Epithelial cell of proximal tubule (primary cell): ENCODE data around the gene EIF3L. TPM values are rescaled to one million over a fixed set of nuclear protein-coding genes. Genes with fewer than 3 reads are reported as not detected.

ENCODE experiments used
- DNase-seq: peaks from one replicate; pipeline ENCODE4 v3.0.0-alpha.2; 2011; ENCODE audit warnings: low read depth
- H3K4me3 ChIP-seq: 2 replicates; pipeline ENCODE4 v1.5.1; 2011; ENCODE audit warnings: low read depth, mild to moderate bottlenecking, low read length
- CTCF ChIP-seq: conservative IDR thresholded peaks from 2 replicates; pipeline ENCODE4 v1.5.1; 2012; ENCODE audit warnings: low read depth, mild to moderate bottlenecking, low read length
- total RNA-seq: library from RNA; depleted of rRNA; stranded (reverse); fragments of >200 nt; gene quantifications from 2 replicates; pipeline ENCODE4 v1.2.3, GENCODE V29; 2015

EIF3L gene
- total RNA-seq, 1 donor from 2014 or later: 333 TPM

GRCh38 chr22:37809672-37810333, 39.4 kb upstream of the EIF3L start:
- no peak for TF ChIP-seq CTCF
- DNase-seq: no peak
- no peak overlapping the region for H3K4me3 ChIP-seq

GRCh38 chr22:37811867-37812266, 37.4 kb upstream of the EIF3L start:
- no peak overlapping the region for H3K4me3 ChIP-seq
- DNase-seq: no peak
- TF ChIP-seq CTCF: no peak

GRCh38 chr22:37812869-37813678, 36.1 kb upstream of the EIF3L start:
- DNase-seq: no peak
- H3K4me3 ChIP-seq: no peak overlapping the region
- no peak for TF ChIP-seq CTCF

- DNase-seq: no peak
- no peak overlapping the region for H3K4me3 ChIP-seq
- TF ChIP-seq CTCF: no peak
Measured at GRCh38 chr22:37815593-37815992, 33.6 kb upstream of the EIF3L start.

- no peak for TF ChIP-seq CTCF
- no peak overlapping the region for H3K4me3 ChIP-seq
- no peak for DNase-seq
Measured at GRCh38 chr22:37816543-37817180, 32.6 kb upstream of the EIF3L start.

GRCh38 chr22:37817705-37818408, 31.4 kb upstream of the EIF3L start:
- DNase-seq: no peak
- TF ChIP-seq CTCF: peak; percentile 89
- peak overlapping the region; percentile 31 for H3K4me3 ChIP-seq
